ENCODE measurements around the gene PRLR.

PRLR gene

GRCh38 chr5:35158622-35159369 lies 71.5 kb downstream of the PRLR start:
- DNase-seq: no peak

GRCh38 chr5:35158204-35158603 lies 72.1 kb downstream of the PRLR start:
- DNase-seq: no peak

GRCh38 chr5:35153375-35153932 lies 76.8 kb downstream of the PRLR start:
- DNase-seq: no peak

GRCh38 chr5:35152733-35153132 lies 77.6 kb downstream of the PRLR start:
- no peak for DNase-seq

GRCh38 chr5:35151146-35151920 lies 79.0 kb downstream of the PRLR start:
- DNase-seq: no peak

- DNase-seq: no peak
Measured at GRCh38 chr5:35149041-35149440, 81.2 kb downstream of the PRLR start.

- no peak for DNase-seq
Measured at GRCh38 chr5:35146406-35146805, 83.9 kb downstream of the PRLR start.

GRCh38 chr5:35145691-35146317 lies 84.5 kb downstream of the PRLR start:
- DNase-seq: no peak

- no peak for DNase-seq
Measured at GRCh38 chr5:35145012-35145411, 85.3 kb downstream of the PRLR start.

GRCh38 chr5:35143841-35144240 lies 86.4 kb downstream of the PRLR start:
- DNase-seq: no peak

- no peak for DNase-seq
Measured at GRCh38 chr5:35141739-35142138, 88.5 kb downstream of the PRLR start.

GRCh38 chr5:35138232-35138631 lies 92.1 kb downstream of the PRLR start:
- DNase-seq: no peak

- no peak for DNase-seq
Measured at GRCh38 chr5:35136386-35136785, 93.9 kb downstream of the PRLR start.

GRCh38 chr5:35135239-35135700 lies 95.0 kb downstream of the PRLR start:
- no peak for DNase-seq

GRCh38 chr5:35134278-35135030 lies 95.8 kb downstream of the PRLR start:
- no peak for DNase-seq

- DNase-seq: no peak
Measured at GRCh38 chr5:35133186-35133585, 97.1 kb downstream of the PRLR start.

- no peak for DNase-seq
Measured at GRCh38 chr5:35131723-35132122, 98.6 kb downstream of the PRLR start.

- peak; percentile 46 for DNase-seq
Measured at GRCh38 chr5:35129921-35130485, 100.3 kb downstream of the PRLR start.

- DNase-seq: no peak
Measured at GRCh38 chr5:35129276-35129675, 101.0 kb downstream of the PRLR start.

GRCh38 chr5:35127006-35127405 lies 103.3 kb downstream of the PRLR start:
- no peak for DNase-seq

GRCh38 chr5:35125746-35126145 lies 104.5 kb downstream of the PRLR start:
- no peak for DNase-seq

- DNase-seq: no peak
Measured at GRCh38 chr5:35124932-35125331, 105.4 kb downstream of the PRLR start.

Measured in stimulated activated naive CD4-positive, alpha-beta T cell treated with Interleukin-2 at 50 U/mL for 16 hours (primary cell).